H9 (cell line): ENCODE measurements around the gene MALRD1. TPM values are rescaled to one million over a fixed set of nuclear protein-coding genes. Genes with fewer than 3 reads are reported as not detected.

Experiments
- DNase-seq: peaks from one replicate; pipeline ENCODE4 v3.0.0-alpha.2; 2017
- H2AFZ ChIP-seq: one replicate; pipeline ENCODE4 v1.6.1; 2013; ENCODE audit warnings: mild to moderate bottlenecking, low read length, control low read depth, moderate library complexity
- H2AK5ac ChIP-seq: 2 replicates; pipeline ENCODE4 v1.6.1; 2013; ENCODE audit warnings: low read length, control low read depth, mixed read lengths; ENCODE audit not compliant: insufficient read length
- H2BK120ac ChIP-seq: one replicate; pipeline ENCODE4 v1.6.1; 2013; ENCODE audit warnings: low read depth, mild to moderate bottlenecking, low read length, control low read depth, inconsistent platforms; ENCODE audit not compliant: poor library complexity, severe bottlenecking
- H2BK12ac ChIP-seq: 2 replicates; pipeline ENCODE4 v1.6.1; 2013; ENCODE audit warnings: low read length, control low read depth, mixed read lengths, low read depth; ENCODE audit not compliant: insufficient read length
- H2BK15ac ChIP-seq: 2 replicates; pipeline ENCODE4 v1.6.1; 2013; ENCODE audit warnings: low read depth, low read length, control low read depth
- H2BK20ac ChIP-seq: one replicate; pipeline ENCODE4 v1.6.1; 2013; ENCODE audit warnings: low read depth, mild to moderate bottlenecking, low read length, control low read depth, inconsistent platforms; ENCODE audit not compliant: poor library complexity, severe bottlenecking
- H2BK5ac ChIP-seq: 2 replicates; pipeline ENCODE4 v1.6.1; 2013; ENCODE audit warnings: low read length, control low read depth, mixed read lengths; ENCODE audit not compliant: insufficient read length
- H3K14ac ChIP-seq: 2 replicates; pipeline ENCODE4 v1.6.1; 2013; ENCODE audit warnings: low read length, control low read depth; ENCODE audit not compliant: insufficient read depth
- H3K18ac ChIP-seq: 2 replicates; pipeline ENCODE4 v1.6.1; 2013; ENCODE audit warnings: low read depth, mild to moderate bottlenecking, mixed read lengths, low read length, control low read depth; ENCODE audit not compliant: insufficient read length
- H3K23ac ChIP-seq: 2 replicates; pipeline ENCODE4 v1.6.1; 2013; ENCODE audit warnings: low read length, control low read depth, mixed read lengths, low read depth; ENCODE audit not compliant: insufficient read length
- H3K23me2 ChIP-seq: 2 replicates; pipeline ENCODE4 v1.6.1; 2013; ENCODE audit warnings: low read depth, mild to moderate bottlenecking, mixed read lengths, low read length, control low read depth; ENCODE audit not compliant: insufficient read length, poor library complexity, severe bottlenecking
- H3K27ac ChIP-seq: 2 replicates; pipeline ENCODE4 v1.5.1; 2013; ENCODE audit warnings: low read length, control low read depth, mixed read lengths, low read depth; ENCODE audit not compliant: insufficient read length
- H3K27me3 ChIP-seq: 2 replicates; pipeline ENCODE4 v1.6.1; 2013; ENCODE audit warnings: low read length, control low read depth, inconsistent platforms; ENCODE audit not compliant: insufficient read depth
- H3K4ac ChIP-seq: 2 replicates; pipeline ENCODE4 v1.6.1; 2013; ENCODE audit warnings: low read depth, mild to moderate bottlenecking, control low read depth, inconsistent platforms, low read length, moderate library complexity
- H3K4me1 ChIP-seq: 2 replicates; pipeline ENCODE4 v1.6.1; 2013; ENCODE audit warnings: low read length, control low read depth, inconsistent platforms; ENCODE audit not compliant: insufficient read depth
- H3K4me2 ChIP-seq: 2 replicates; pipeline ENCODE4 v1.6.1; 2013; ENCODE audit warnings: low read length, control low read depth, mixed read lengths; ENCODE audit not compliant: insufficient read length, insufficient read depth
- H3K56ac ChIP-seq: 2 replicates; pipeline ENCODE4 v1.6.1; 2013; ENCODE audit warnings: low read depth, mild to moderate bottlenecking, mixed read lengths, low read length, control low read depth; ENCODE audit not compliant: insufficient read length
- H3K79me1 ChIP-seq: 2 replicates; pipeline ENCODE4 v1.6.1; 2013; ENCODE audit warnings: low read depth, mild to moderate bottlenecking, moderate library complexity, low read length, control low read depth, inconsistent platforms; ENCODE audit not compliant: insufficient read depth, poor library complexity, severe bottlenecking
- H3K79me2 ChIP-seq: 2 replicates; pipeline ENCODE4 v1.6.1; 2013; ENCODE audit warnings: low read length, control low read depth, inconsistent platforms; ENCODE audit not compliant: insufficient read depth
- H3K9ac ChIP-seq: 2 replicates; pipeline ENCODE4 v1.6.1; 2013; ENCODE audit warnings: low read length, control low read depth, mixed read lengths; ENCODE audit not compliant: insufficient read length; ENCODE audit errors: extremely low read depth
- H3K9me3 ChIP-seq: one replicate; pipeline ENCODE4 v1.6.1; 2013; ENCODE audit warnings: low read depth, low read length, inconsistent platforms; ENCODE audit not compliant: control insufficient read depth
- H3T11ph ChIP-seq: one replicate; pipeline ENCODE4 v1.6.1; 2013; ENCODE audit warnings: mild to moderate bottlenecking, low read length, control low read depth, inconsistent platforms
- H4K20me1 ChIP-seq: one replicate; pipeline ENCODE4 v1.6.1; 2013; ENCODE audit not compliant: control insufficient read depth, insufficient read length, insufficient read depth
- H4K5ac ChIP-seq: 2 replicates; pipeline ENCODE4 v1.6.1; 2013; ENCODE audit warnings: low read depth, mild to moderate bottlenecking, mixed read lengths, low read length, control low read depth; ENCODE audit not compliant: insufficient read length
- H4K8ac ChIP-seq: replicated peaks from 2 replicates; pipeline ENCODE4 v1.6.1; 2013; ENCODE audit warnings: low read length, control low read depth, mixed read lengths, low read depth; ENCODE audit not compliant: insufficient read length
- H4K91ac ChIP-seq: 2 replicates; pipeline ENCODE4 v1.6.1; 2013; ENCODE audit warnings: low read depth, mild to moderate bottlenecking, moderate library complexity, mixed read lengths, low read length, control low read depth; ENCODE audit not compliant: insufficient read length
- H3K27ac Mint-ChIP-seq, 3 experiments: 2 replicates in 2 of 3; 3 replicates in 1 of 3; pipeline ENCODE4 v1.8.0; 2020 to 2021; ENCODE audit warnings: mixed read lengths in 3 of 3, mild to moderate bottlenecking in 1 of 3, moderate library complexity in 1 of 3
- H3K27me3 Mint-ChIP-seq: 2 replicates; pipeline ENCODE4 v1.8.0; 2021; ENCODE audit warnings: low read depth, mild to moderate bottlenecking, moderate library complexity, mixed read lengths
- H3K36me3 Mint-ChIP-seq, 3 experiments: 2 replicates in 2 of 3; 3 replicates in 1 of 3; pipeline ENCODE4 v1.8.0; 2020 to 2021; ENCODE audit warnings: low read depth in 3 of 3, mixed read lengths in 3 of 3; ENCODE audit not compliant: insufficient read depth in 1 of 3
- H3K4me1 Mint-ChIP-seq, 2 experiments: 2 replicates each; pipeline ENCODE4 v1.8.0; 2020; ENCODE audit warnings: mixed read lengths in 2 of 2
- H3K4me3 Mint-ChIP-seq, 2 experiments: 2 replicates in 1 of 2; 3 replicates in 1 of 2; pipeline ENCODE4 v1.8.0; 2020 to 2021; ENCODE audit warnings: mild to moderate bottlenecking in 2 of 2, mixed read lengths in 2 of 2, moderate library complexity in 1 of 2
- H3K9me3 Mint-ChIP-seq, 2 experiments: 2 replicates in 1 of 2; 3 replicates in 1 of 2; pipeline ENCODE4 v1.8.0; 2020; ENCODE audit warnings: mild to moderate bottlenecking in 2 of 2, mixed read lengths in 2 of 2, moderate library complexity in 1 of 2
- CTCF ChIP-seq: fragments of 200-600 bp; sonication (generic); conservative IDR thresholded peaks from 3 replicates; pipeline ENCODE4 v1.8.0; 2021; ENCODE audit warnings: antibody characterized with exemption, mild to moderate bottlenecking
- WGBS: extraction: QIAGEN DNeasy Blood & Tissue Kit; methylation state at CpG from one replicate; pipeline ENCODE4 v1.1.7; 2013; ENCODE audit warnings: missing lambda C conversion rate, low lambda C conversion rate, mixed read lengths; ENCODE audit not compliant: insufficient read length; ENCODE audit errors: extremely low coverage; 5-methylcytosine and 5-hydroxymethylcytosine counted together
- total RNA-seq: library from RNA; stranded (reverse); gene quantifications from 2 replicates; pipeline ENCODE4 v1.2.1, GENCODE V29; 2021

The MALRD1 gene
- total RNA-seq, 1 experiment from 2014 or later = 0.20 TPM

GRCh38 chr10:19549503-19549902, 500.9 kb downstream of the MALRD1 start:
- Histone ChIP-seq H3K18ac (no peak overlapping the region), H3K4me2 (no peak overlapping the region), H3K27me3 (no peaks in the 10 kb centered on the region), H4K20me1 (no peaks in the 10 kb centered on the region), H2BK15ac (no peak overlapping the region), H3T11ph (no peak overlapping the region), H2AFZ (no peak overlapping the region), H2BK12ac (no peak overlapping the region), H3K9ac (no peak overlapping the region), H3K23ac (no peak overlapping the region), H4K5ac (no peak overlapping the region), H3K9me3 (no peaks in the 10 kb centered on the region), H3K56ac (no peak overlapping the region), H3K27ac (no peak overlapping the region), H2BK5ac (no peak overlapping the region), H3K79me2 (no peaks in the 10 kb centered on the region), H3K4me1 (no peaks in the 10 kb centered on the region), H3K4ac (no peak overlapping the region), H3K79me1 (no peaks in the 10 kb centered on the region), H2BK120ac (no peak overlapping the region), H3K14ac (no peak overlapping the region), H4K91ac (no peak overlapping the region), H2BK20ac (no peak overlapping the region), H4K8ac (no peak overlapping the region), H3K23me2 (no peaks in the 10 kb centered on the region), H2AK5ac (no peak overlapping the region)
- H3K36me3 Mint-ChIP-seq = no peaks in the 10 kb centered on the region
- no peak for TF ChIP-seq CTCF
- no peak overlapping the region for H3K27ac Mint-ChIP-seq
- H3K9me3 Mint-ChIP-seq = peaks cover 0 to 2% of the 10 kb centered on the region in 2 experiments; a peak in 1 of 5 replicates
- DNase-seq = no peak
- H3K4me1 Mint-ChIP-seq = no peaks in the 10 kb centered on the region
- H3K27me3 Mint-ChIP-seq = no peaks in the 10 kb centered on the region
- H3K4me3 Mint-ChIP-seq = no peak overlapping the region
- no CpG with 5 or more reads among the region's 2 CpGs for WGBS
